HepG2 (cell line): Measurements from ENCODE around the gene POLR1C. TPM values are rescaled to one million over a fixed set of nuclear protein-coding genes. Genes with fewer than 3 reads are reported as not detected.
A peak's percentile ranks its signal among the peaks of the same experiment; 100 is the strongest.

Experiments
- AHR ChIP-seq: IDR thresholded peaks from 2 replicates; pipeline ENCODE4 v1.6.1; 2018; ENCODE audit warnings: missing genetic modification reagents, missing compliant biosample characterization
- CERS6 ChIP-seq: sonication (generic); formaldehyde crosslinking; IDR thresholded peaks from 2 replicates; pipeline ENCODE4 v1.5.0; 2020; ENCODE audit warnings: missing genetic modification reagents
- FOSL2 ChIP-seq: sonication (generic); formaldehyde crosslinking; IDR thresholded peaks from 2 replicates; pipeline ENCODE4 v1.4.0; 2020; ENCODE audit warnings: missing genetic modification reagents
- FOXJ3 ChIP-seq: sonication (generic); formaldehyde crosslinking; IDR thresholded peaks from 2 replicates; pipeline ENCODE4 v1.4.0; 2020; ENCODE audit warnings: missing genetic modification reagents, mild to moderate bottlenecking, borderline replicate concordance
- FOXO1 ChIP-seq: sonication (generic); formaldehyde crosslinking; IDR thresholded peaks from 2 replicates; pipeline ENCODE4 v1.4.0; 2020; ENCODE audit warnings: missing genetic modification reagents
- MTA3 ChIP-seq: sonication (generic); formaldehyde crosslinking; IDR thresholded peaks from 2 replicates; pipeline ENCODE4 v1.4.0; 2020; ENCODE audit warnings: missing genetic modification reagents
- MXD4 ChIP-seq: IDR thresholded peaks from 2 replicates; pipeline ENCODE4 v1.6.1; 2016; ENCODE audit warnings: mild to moderate bottlenecking, missing biosample characterization, missing genetic modification reagents
- POGK ChIP-seq: sonication (generic); formaldehyde crosslinking; conservative IDR thresholded peaks from 2 replicates; pipeline ENCODE4 v1.8.0; 2022; ENCODE audit warnings: mild to moderate bottlenecking, moderate library complexity, missing genetic modification reagents
- SIN3A ChIP-seq: IDR thresholded peaks from 2 replicates; pipeline ENCODE4 v1.6.1; 2011; ENCODE audit warnings: low read depth, mild to moderate bottlenecking, control low read depth, low read length, borderline replicate concordance
- SMAD1 ChIP-seq: sonication (generic); formaldehyde crosslinking; IDR thresholded peaks from 2 replicates; pipeline ENCODE4 v1.4.0; 2020; ENCODE audit warnings: missing genetic modification reagents, low read depth, mild to moderate bottlenecking, borderline replicate concordance
- SNAPC5 ChIP-seq: sonication (generic); formaldehyde crosslinking; IDR thresholded peaks from 2 replicates; pipeline ENCODE4 v1.8.1; 2023; ENCODE audit warnings: mild to moderate bottlenecking, missing genetic modification reagents, borderline replicate concordance
- SSRP1 ChIP-seq: IDR thresholded peaks from 2 replicates; pipeline ENCODE4 v1.6.1; 2016; ENCODE audit warnings: control low read depth
- TIGD3 ChIP-seq: sonication (generic); formaldehyde crosslinking; IDR thresholded peaks from 2 replicates; pipeline ENCODE4 v1.5.1; 2020; ENCODE audit warnings: mild to moderate bottlenecking, missing genetic modification reagents, borderline replicate concordance
- ZBTB14 ChIP-seq: sonication (generic); formaldehyde crosslinking; IDR thresholded peaks from 2 replicates; pipeline ENCODE4 v1.4.0; 2020; ENCODE audit warnings: missing genetic modification reagents
- ZC3H4 ChIP-seq: sonication (generic); formaldehyde crosslinking; IDR thresholded peaks from 2 replicates; pipeline ENCODE4 v1.4.0; 2020; ENCODE audit warnings: missing genetic modification reagents, borderline replicate concordance
- ZNF280D ChIP-seq: sonication (generic); formaldehyde crosslinking; IDR thresholded peaks from 2 replicates; pipeline ENCODE4 v1.5.1; 2020; ENCODE audit warnings: mild to moderate bottlenecking, missing genetic modification reagents
- ZNF549 ChIP-seq: sonication (generic); formaldehyde crosslinking; IDR thresholded peaks from 2 replicates; pipeline ENCODE4 v1.5.0; 2020; ENCODE audit warnings: missing genetic modification reagents
- ZNF577 ChIP-seq: sonication (generic); formaldehyde crosslinking; IDR thresholded peaks from 2 replicates; pipeline ENCODE4 v1.4.0; 2020; ENCODE audit warnings: mild to moderate bottlenecking, low read depth, missing genetic modification reagents, borderline replicate concordance
- ZNF747 ChIP-seq: sonication (generic); formaldehyde crosslinking; IDR thresholded peaks from 2 replicates; pipeline ENCODE4 v1.8.1; 2023; ENCODE audit warnings: missing genetic modification reagents, mild to moderate bottlenecking, borderline replicate concordance
- ZNF775 ChIP-seq: sonication (generic); formaldehyde crosslinking; IDR thresholded peaks from 2 replicates; pipeline ENCODE4 v1.4.0; 2020; ENCODE audit warnings: missing genetic modification reagents, mild to moderate bottlenecking, moderate library complexity, borderline replicate concordance
- polyA plus RNA-seq, 8 experiments: library from polyadenylated mRNA; depleted of rRNA in 3 of 8; stranded (reverse) in 7 of 8; unstranded in 1 of 8; fragments of >200 nt; fragmentation: Illumina TruSeq in 4 of 8; extraction: Trizol in 4 of 8; gene quantifications; 2 replicates each; pipeline versions ENCODE4 v1.2.1 to v1.2.3, GENCODE V29; 2011 to 2016; ENCODE audit warnings: low read depth in 4 of 8, missing spikeins in 1 of 8, mixed read lengths in 1 of 8; ENCODE audit not compliant: insufficient read depth in 1 of 8
- total RNA-seq, 5 experiments: library from RNA; depleted of rRNA; stranded (reverse); fragments of >200 nt; fragmentation: Illumina TruSeq; extraction: Trizol; gene quantifications; 2 replicates each; pipeline ENCODE4 v1.2.3, GENCODE V29; 2016; ENCODE audit warnings: low read depth in 1 of 5

The POLR1C gene
- total and polyA plus RNA-seq, 2 of the 13 experiments (the other 11 are each of a cell fraction or from before 2014, with no cell fraction given) = 62.6 to 72.2 TPM

- TF ChIP-seq ZNF775 (CRISPR knock-in tag) (no peak), SSRP1 (CRISPR knock-in tag) (no peak), ZNF577 (CRISPR knock-in tag) (no peak), MTA3 (no peak), ZBTB14 (no peak; the same call in 1 of the 2 replicates), ZNF549 (CRISPR knock-in tag) (no peak), CERS6 (CRISPR knock-in tag) (no peak), AHR (no peak), ZNF747 (CRISPR knock-in tag) (no peak; the same call in 1 of the 2 replicates), FOXJ3 (no peak), SIN3A (peak; percentile 87), TIGD3 (CRISPR knock-in tag) (no peak), MXD4 (CRISPR knock-in tag) (peak; percentile 93; the same call in 1 of the 2 replicates), FOXO1 (peak; percentile 39; the same call in 1 of the 2 replicates), SNAPC5 (no peak), FOSL2 (CRISPR knock-in tag) (no peak; the same call in 1 of the 2 replicates), ZC3H4 (no peak; the same call in 1 of the 2 replicates), ZNF280D (CRISPR knock-in tag) (no peak), SMAD1 (CRISPR knock-in tag) (no peak; the same call in 1 of the 2 replicates), POGK (CRISPR knock-in tag) (0 out of 2 replicates have a peak, but pooled peaks have one; percentile 18)
These were observed 6.7 kb upstream of the POLR1C start, which contains the start of gene LRRC73 (continued) for GRCh38 chr6:43509984-43510826.
